Endothelial cell of umbilical vein (primary cell): ENCODE data around the gene RANBP3L. TPM values are rescaled to one million over a fixed set of nuclear protein-coding genes. Genes with fewer than 3 reads are reported as not detected.

Experiments
- BruUV-seq: library from RNA; stranded (reverse); fragments of 400-500 nt; replicated peaks from 2 replicates; lab custom pipeline; 2021; lab: Mats Ljungman, UMichigan
- CTCF ChIA-PET: fragments of 300-600, 350-600 bp; sonication (Branson Sonifier 250); formaldehyde crosslinking; loops from one replicate; lab custom pipeline; 2021; ENCODE audit warnings: antibody characterized with exemption, inconsistent platforms; lab: Charles Lee
- POLR2A ChIA-PET: fragments of 300-600, 350-600 bp; sonication (Branson Sonifier 250); formaldehyde crosslinking; loops from one replicate; lab custom pipeline; 2021; ENCODE audit warnings: antibody characterized with exemption, inconsistent platforms; lab: Charles Lee
- DNase-seq: peaks from one replicate; pipeline ENCODE4 v3.0.0-alpha.2; 2011; ENCODE audit warnings: low read depth, low spot score
- FAIRE-seq: peaks from 2 replicates; lab custom pipeline; 2011; peaks lifted over from hg19 to GRCh38; lab: Jason Lieb, UNC
- H2AFZ ChIP-seq: 2 replicates; pipeline ENCODE4 v1.6.0; 2012; ENCODE audit warnings: low read depth, low read length, control low read depth, inconsistent platforms
- H3K27ac ChIP-seq: 2 replicates; pipeline ENCODE4 v1.5.1; 2011; ENCODE audit warnings: low read depth, mild to moderate bottlenecking, control low read depth, low read length, moderate library complexity; ENCODE audit not compliant: insufficient read depth
- H3K27me3 ChIP-seq, 2 experiments: 2 replicates each; pipeline versions ENCODE4 v1.6.0 to v1.6.1; 2011; ENCODE audit warnings: low read length in 2 of 2, mixed read lengths in 1 of 2; ENCODE audit not compliant: control insufficient read depth in 2 of 2, insufficient read depth in 2 of 2
- H3K36me3 ChIP-seq, 2 experiments: 2 replicates in 1 of 2; 3 replicates in 1 of 2; pipeline ENCODE4 v1.5.1; 2011; ENCODE audit warnings: low read length in 2 of 2, mild to moderate bottlenecking in 1 of 2, moderate library complexity in 1 of 2; ENCODE audit not compliant: control insufficient read depth in 2 of 2, insufficient read depth in 2 of 2; ENCODE audit errors: extremely low read depth in 1 of 2
- H3K4me1 ChIP-seq: 3 replicates; pipeline ENCODE4 v1.5.1; 2011; ENCODE audit warnings: mild to moderate bottlenecking, low read length; ENCODE audit not compliant: control insufficient read depth, insufficient read depth; ENCODE audit errors: extremely low read depth
- H3K4me2 ChIP-seq: 2 replicates; pipeline ENCODE4 v1.6.1; 2011; ENCODE audit warnings: low read length, control low read depth, mixed read lengths; ENCODE audit not compliant: insufficient read depth
- H3K4me3 ChIP-seq, 3 experiments: fragments of 200-600 bp in 1 of 3; sonication (generic), shearing (Covaris generic) in 1 of 3; replicated peaks in 1 of 3; 2 replicates each; pipeline ENCODE4 v1.5.1; 2011 to 2016; ENCODE audit warnings: control low read depth in 3 of 3, low read length in 3 of 3, mild to moderate bottlenecking in 2 of 3, inconsistent platforms in 1 of 3, low read depth in 1 of 3, moderate library complexity in 1 of 3; ENCODE audit not compliant: insufficient read depth in 1 of 3
- H3K79me2 ChIP-seq: 2 replicates; pipeline ENCODE4 v1.6.0; 2012; ENCODE audit warnings: low read length, inconsistent platforms; ENCODE audit not compliant: control insufficient read depth, insufficient read depth
- H3K9ac ChIP-seq: replicated peaks from 2 replicates; pipeline ENCODE3; 2011; ENCODE audit warnings: low read length, control low read depth; ENCODE audit not compliant: insufficient read depth; ENCODE audit errors: extremely low read depth
- H3K9me1 ChIP-seq: replicated peaks from 3 replicates; pipeline ENCODE4 v1.6.0; 2011; ENCODE audit warnings: mild to moderate bottlenecking, low read length; ENCODE audit not compliant: control insufficient read depth, insufficient read depth; ENCODE audit errors: extremely low read depth
- H3K9me3 ChIP-seq: replicated peaks from 2 replicates; pipeline ENCODE4 v1.5.1; 2012; ENCODE audit warnings: low read length, inconsistent platforms; ENCODE audit not compliant: control insufficient read depth, insufficient read depth
- H4K20me1 ChIP-seq: replicated peaks from 2 replicates; pipeline ENCODE3; 2011; ENCODE audit warnings: mild to moderate bottlenecking, low read length; ENCODE audit not compliant: control insufficient read depth, insufficient read depth; ENCODE audit errors: extremely low read depth
- CTCF ChIP-seq, 2 donors: IDR thresholded peaks; 1 replicate in 1 of 2; 2 replicates in 1 of 2; pipeline ENCODE4 v1.5.1; 2011; ENCODE audit warnings: low read length in 2 of 2, mild to moderate bottlenecking in 2 of 2, moderate library complexity in 2 of 2, control low read depth in 1 of 2, inconsistent platforms in 1 of 2, low read depth in 1 of 2; ENCODE audit not compliant: insufficient read depth in 1 of 2; ENCODE audit errors: extremely low read depth in 1 of 2
- MAX ChIP-seq: IDR thresholded peaks from 2 replicates; pipeline ENCODE4 v1.6.1; 2011; ENCODE audit not compliant: insufficient read depth, insufficient read length
- dilution Hi-C: fragments of 300-500 bp; cut with MboI; formaldehyde crosslinking; loops from one replicate; pipeline ENCODE4 v1.15.0; 2019; ENCODE audit warnings: low sequenced_read_pairs; ENCODE audit not compliant: extremely low pct_ligation_motif_present
- intact Hi-C: fragments of 100-400 bp; cut with micrococcal nuclease; formaldehyde crosslinking; loops from one replicate; pipeline ENCODE4 v1.10.0; 2022
- polyA plus RNA-seq, 4 experiments: library from polyadenylated mRNA; depleted of rRNA in 3 of 4; stranded (reverse) in 3 of 4; unstranded in 1 of 4; fragments of >200 nt; gene quantifications; 2 replicates each; pipeline versions ENCODE4 v1.2.1 to v1.2.3, GENCODE V29; 2011 to 2012; ENCODE audit warnings: missing spikeins in 1 of 4
- total RNA-seq: library from RNA; stranded (reverse); gene quantifications from 2 replicates; pipeline ENCODE4 v1.2.3, GENCODE V29; 2021

Gene RANBP3L
- total and polyA plus RNA-seq, 2 donors (not counting 3 experiments of a cell fraction or from before 2014, with no cell fraction given): not detected

GRCh38 chr5:36305571-36306326 is 4.0 kb upstream of the RANBP3L start:
- Histone ChIP-seq H3K9me3 (no peaks in the 10 kb centered on the region), H3K79me2 (no peaks in the 10 kb centered on the region), H2AFZ (no peak overlapping the region), H3K36me3 (no peaks in the 10 kb centered on the region), H3K4me1 (no peaks in the 10 kb centered on the region), H3K4me3 (no peak overlapping the region), H3K9me1 (no peaks in the 10 kb centered on the region), H3K4me2 (no peak overlapping the region), H3K27ac (no peak overlapping the region), H4K20me1 (no peaks in the 10 kb centered on the region), H3K9ac (no peak overlapping the region), H3K27me3 (peaks cover 6 to 9% of the 10 kb centered on the region in 2 experiments)
- POLR2A ChIA-PET: no interaction called here
- CTCF ChIA-PET: interaction anchor here (0.7 to 3.3 kb wide), 8 partner anchors 9 to 226 kb away, joined by 3 to 50 read pairs (median 4); partner anchors contain the start of gene NADK2
- no peak for TF ChIP-seq MAX
- peak; percentile 58 to 59 for TF ChIP-seq CTCF (IDR thresholded peaks at IDR 0.05; ENCODE audit: extremely low read depth in 1 of 2, insufficient read depth in 1 of 2, low read depth in 1 of 2, low read length in 2 of 2)
- no TSS peak for BruUV-seq
- peak; percentile 61 for DNase-seq
- dilution Hi-C loops (no loop called here), intact Hi-C loops (loop anchor here (1.0 to 10.0 kb wide), 5 partner anchors 40 to 388 kb away; no protein-coding TSS in a partner anchor)
- FAIRE-seq: peak; percentile 43
